ENCODE results near the gene LRMDA.

GRCh38 chr10:75622503-75622902, 191.1 kb downstream of the LRMDA start:
- TF ChIP-seq CTCF (IDR thresholded peaks at IDR 0.05; ENCODE audit: borderline replicate concordance, extremely low read depth, low read length, poor library complexity, severe bottlenecking) (no peak), EZH2 (IDR thresholded peaks at IDR 0.05; ENCODE audit: borderline replicate concordance, low read depth, low read length, severe bottlenecking) (no peak)

All from DND-41 (cell line).